A549 (cell line): ENCODE results near the gene ADGRL3. TPM values are rescaled to one million over a fixed set of nuclear protein-coding genes. Genes with fewer than 3 reads are reported as not detected.

Experiments used
- ATAC-seq, 2 experiments: fragments of 200-7000 bp in 1 of 2; fragments of >200 bp in 1 of 2; cut with Nextera tagmentation in 1 of 2; cut with Tn5 transposase in 1 of 2; 3 replicates each; pipeline versions ENCODE4 v1.8.0 to v1.9.1; 2018 to 2020; ENCODE audit warnings: mild to moderate bottlenecking in 1 of 2, moderate library complexity in 1 of 2
- CTCF ChIA-PET: fragments of 300-600 bp; sonication (Branson Sonifier 250); formaldehyde crosslinking; extraction: SDS; loops from one replicate; lab custom pipeline; 2021; ENCODE audit warnings: antibody characterized with exemption, inconsistent platforms; lab: Yijun Ruan, JAX
- POLR2A ChIA-PET: fragments of 350-600 bp; formaldehyde crosslinking; extraction: SDS; loops from one replicate; lab custom pipeline; 2021; ENCODE audit warnings: antibody characterized with exemption, inconsistent platforms; lab: Yijun Ruan, JAX
- DNase-seq, 2 experiments: peaks; one replicate each; pipeline versions ENCODE4 v3.0.0 to v3.0.0-alpha.2; 2011 to 2016; ENCODE audit warnings: low read depth in 1 of 2, low spot score in 1 of 2
- FAIRE-seq: peaks from 2 replicates; lab custom pipeline; 2011; peaks lifted over from hg19 to GRCh38; lab: Jason Lieb, UNC
- H3K27ac ChIP-seq, 2 experiments: fragments of >200 bp; sonication (Bioruptor Twin); formaldehyde crosslinking; 3 replicates each; pipeline ENCODE4 v1.5.1; 2016 to 2017
- H3K4me1 ChIP-seq: fragments of >200 bp; sonication (Bioruptor Twin); formaldehyde crosslinking; 3 replicates; pipeline ENCODE4 v1.6.1; 2016
- H3K4me2 ChIP-seq: fragments of >200 bp; sonication (Bioruptor Twin); formaldehyde crosslinking; 3 replicates; pipeline ENCODE4 v1.6.1; 2016
- H3K4me3 ChIP-seq: fragments of >200 bp; sonication (Bioruptor Twin); formaldehyde crosslinking; 3 replicates; pipeline ENCODE4 v1.5.1; 2016
- H3K9me3 ChIP-seq: fragments of >200 bp; sonication (Bioruptor Twin); formaldehyde crosslinking; 3 replicates; pipeline ENCODE4 v1.6.1; 2016
- BCL3 ChIP-seq: fragments of >200 bp; sonication (Bioruptor Twin); formaldehyde crosslinking; IDR thresholded peaks from 3 replicates; pipeline ENCODE4 v1.6.1; 2016
- CBX2 ChIP-seq: fragments of 200-600 bp; sonication (generic); IDR thresholded peaks from 2 replicates; pipeline ENCODE4 v1.6.1; 2016; ENCODE audit warnings: low read depth, mild to moderate bottlenecking, borderline replicate concordance
- CBX8 ChIP-seq: fragments of 200-600 bp; sonication (generic); IDR thresholded peaks from 2 replicates; pipeline ENCODE4 v1.6.1; 2016
- CEBPB ChIP-seq, 2 experiments: fragments of >200 bp in 1 of 2; sonication (Bioruptor Twin) in 1 of 2; formaldehyde crosslinking in 1 of 2; IDR thresholded peaks; 2 replicates each; pipeline ENCODE4 v1.6.1; 2012 to 2016
- EHMT2 ChIP-seq: fragments of 200-600 bp; sonication (generic); IDR thresholded peaks from 2 replicates; pipeline ENCODE4 v1.6.1; 2016; ENCODE audit warnings: antibody characterized with exemption, low read depth, mild to moderate bottlenecking, moderate library complexity
- ESRRA ChIP-seq: fragments of 150-350 bp; IDR thresholded peaks from 2 replicates; pipeline ENCODE4 v1.6.1; 2014; ENCODE audit warnings: mild to moderate bottlenecking, low read length, borderline replicate concordance
- FOSB ChIP-seq: fragments of 250-450 bp; sonication (Bioruptor Pico); IDR thresholded peaks from 2 replicates; pipeline ENCODE4 v1.5.0; 2020; ENCODE audit warnings: mild to moderate bottlenecking, moderate library complexity
- FOSL2 ChIP-seq, 2 experiments: fragments of 450-650 bp in 1 of 2; fragments of >200 bp in 1 of 2; sonication (Bioruptor Twin) in 1 of 2; formaldehyde crosslinking; IDR thresholded peaks; 2 replicates each; pipeline versions ENCODE4 v1.5.0 to v1.6.1; 2016 to 2020; ENCODE audit warnings: mild to moderate bottlenecking in 1 of 2, moderate library complexity in 1 of 2
- FOXS1 ChIP-seq: fragments of 250-450 bp; sonication (Bioruptor Pico); IDR thresholded peaks from 2 replicates; pipeline ENCODE4 v1.5.0; 2020; ENCODE audit warnings: mild to moderate bottlenecking, moderate library complexity
- GATA3 ChIP-seq: IDR thresholded peaks from 2 replicates; pipeline ENCODE4 v1.6.1; 2012; ENCODE audit warnings: borderline replicate concordance
- HEYL ChIP-seq: fragments of 250-450 bp; sonication (Bioruptor Pico); IDR thresholded peaks from 2 replicates; pipeline ENCODE4 v1.8.0; 2021; ENCODE audit warnings: mild to moderate bottlenecking, moderate library complexity
- HOXB13 ChIP-seq: fragments of 250-450 bp; sonication (Bioruptor Pico); IDR thresholded peaks from 2 replicates; pipeline ENCODE4 v1.5.0; 2020; ENCODE audit warnings: low read depth, mild to moderate bottlenecking, moderate library complexity
- JUN ChIP-seq, 2 experiments: fragments of >200 bp; sonication (Bioruptor Twin); formaldehyde crosslinking; IDR thresholded peaks; 2 replicates in 1 of 2; 3 replicates in 1 of 2; pipeline ENCODE4 v1.6.1; 2016 to 2017
- JUNB ChIP-seq: fragments of >200 bp; sonication (Bioruptor Twin); formaldehyde crosslinking; IDR thresholded peaks from 2 replicates; pipeline ENCODE4 v1.6.1; 2016
- KDM1A ChIP-seq: fragments of 200-600 bp; sonication (generic); IDR thresholded peaks from 2 replicates; pipeline ENCODE4 v1.6.1; 2016; ENCODE audit warnings: low read depth, mild to moderate bottlenecking
- KDM5A ChIP-seq: fragments of 200-600 bp; sonication (generic); IDR thresholded peaks from 2 replicates; pipeline ENCODE4 v1.6.1; 2016; ENCODE audit warnings: antibody characterized with exemption, mild to moderate bottlenecking
- MAZ ChIP-seq: fragments of 150-350 bp; IDR thresholded peaks from 2 replicates; pipeline ENCODE4 v1.6.1; 2014; ENCODE audit warnings: antibody characterized with exemption, low read depth, low read length, borderline replicate concordance
- NFE2L2 ChIP-seq: fragments of 150-350 bp; conservative IDR thresholded peaks from 2 replicates; pipeline ENCODE4 v1.6.1; 2014; ENCODE audit warnings: low read length
- NPAS2 ChIP-seq: fragments of 250-450 bp; sonication (Bioruptor Pico); IDR thresholded peaks from 2 replicates; pipeline ENCODE4 v1.8.0; 2022; ENCODE audit warnings: mild to moderate bottlenecking, moderate library complexity, borderline replicate concordance
- PHF8 ChIP-seq: fragments of 200-600 bp; sonication (generic); IDR thresholded peaks from 2 replicates; pipeline ENCODE4 v1.6.1; 2016; ENCODE audit warnings: low read depth, mild to moderate bottlenecking, antibody characterized with exemption, moderate library complexity, borderline replicate concordance
- POLR2A ChIP-seq: IDR thresholded peaks from 2 replicates; pipeline ENCODE4 v1.6.1; 2012; ENCODE audit warnings: mild to moderate bottlenecking, low read length
- RNF2 ChIP-seq: fragments of 200-600 bp; sonication (generic); IDR thresholded peaks from 2 replicates; pipeline ENCODE4 v1.6.1; 2016; ENCODE audit warnings: low read depth, mild to moderate bottlenecking, antibody characterized with exemption, moderate library complexity, borderline replicate concordance
- ZNF302 ChIP-seq: fragments of 250-450 bp; sonication (Bioruptor Pico); IDR thresholded peaks from 2 replicates; pipeline ENCODE4 v1.9.0; 2021; ENCODE audit warnings: inconsistent platforms, mild to moderate bottlenecking, moderate library complexity
- ZSCAN20 ChIP-seq: fragments of 250-450 bp; sonication (Bioruptor Pico); IDR thresholded peaks from 2 replicates; pipeline ENCODE4 v1.8.0; 2022; ENCODE audit warnings: mild to moderate bottlenecking, moderate library complexity
- WGBS: methylation state at CpG from one replicate; pipeline ENCODE4 v1.1.6; 2017; ENCODE audit errors: missing lambda C conversion rate; 5-methylcytosine and 5-hydroxymethylcytosine counted together
- polyA plus RNA-seq, 4 experiments: library from polyadenylated mRNA; depleted of rRNA in 3 of 4; stranded (reverse); fragments of >200 nt; fragmentation: RNase III in 1 of 4; extraction: RNeasy Plus Mini Kit Qiagen cat#74134 plus additional on column Dnase treatment in 1 of 4; gene quantifications; 2 replicates in 3 of 4; 3 replicates in 1 of 4; pipeline ENCODE4 v1.2.3, GENCODE V29; 2011 to 2017
- TF ChIP-seq, protein P1 (sequence below): fragments of 450-650 bp; IDR thresholded peaks from 2 replicates; pipeline ENCODE4 v1.6.1; 2014; ENCODE audit warnings: antibody characterized with exemption

The ADGRL3 gene
- polyA plus RNA-seq, 2 of the 4 experiments (the other 2 are of a cell fraction): 0.05 to 0.12 TPM

- no peak overlapping the region for H3K4me2 ChIP-seq
- WGBS: 21% methylated on average over 2 of the region's 2 CpGs
- ATAC-seq: no peak
Observed at GRCh38 chr4:61575796-61576195, 375.7 kb downstream of the ADGRL3 start.

DNA sequence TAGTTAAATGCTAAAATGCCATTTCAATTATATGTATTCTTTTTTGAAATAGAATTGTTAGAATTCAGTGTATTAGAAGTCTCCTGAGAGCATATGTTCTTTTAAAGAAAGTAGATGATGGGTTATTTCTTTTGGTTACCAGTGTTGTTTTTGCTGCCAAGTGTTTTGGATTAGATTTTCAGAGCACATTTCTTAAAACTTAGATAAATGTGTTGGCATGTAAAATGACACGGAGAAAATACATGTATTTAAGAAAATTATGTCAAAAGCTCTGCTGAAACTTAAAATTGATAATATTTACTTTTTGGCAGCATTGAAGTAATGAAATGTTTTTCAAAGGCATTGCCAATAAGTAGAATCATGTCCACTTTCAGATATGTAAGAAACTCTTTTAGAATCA is 379.7 kb downstream of the ADGRL3 start:
- TF ChIP-seq FOSL2 (IDR thresholded peaks at IDR 0.05) (no peak), FOSL2 (CRISPR knock-in tag; IDR thresholded peaks at IDR 0.05) (no peak), CBX8 (no peak), ESRRA (no peak), KDM1A (no peak), CEBPB (IDR thresholded peaks at IDR 0.05) (no peak), PHF8 (no peak), MAZ (no peak), RNF2 (no peak), BCL3 (no peak)
- Histone ChIP-seq H3K27ac (no peak overlapping the region), H3K4me3 (no peak overlapping the region), H3K9me3 (no peaks in the 10 kb centered on the region), H3K4me1 (no peaks in the 10 kb centered on the region), H3K4me2 (no peak overlapping the region)
- ATAC-seq: no peak
- WGBS: 22% methylated on average over 1 of the region's 1 CpG
- no peak for DNase-seq
- ChIA-PET POLR2A (no interaction called here), CTCF (no interaction called here)
- FAIRE-seq: no peak

More at GRCh38 chr4:61575796-61576195, 375.7 kb downstream of the ADGRL3 start:
- Histone ChIP-seq H3K9me3 (no peaks in the 10 kb centered on the region), H3K4me1 (no peaks in the 10 kb centered on the region), H3K27ac (no peak overlapping the region), H3K4me3 (no peak overlapping the region)
- FAIRE-seq (no peak), DNase-seq (no peak)
- POLR2A ChIA-PET: no interaction called here
- CTCF ChIA-PET: no interaction called here
- TF ChIP-seq NFE2L2: no peak

DNA sequence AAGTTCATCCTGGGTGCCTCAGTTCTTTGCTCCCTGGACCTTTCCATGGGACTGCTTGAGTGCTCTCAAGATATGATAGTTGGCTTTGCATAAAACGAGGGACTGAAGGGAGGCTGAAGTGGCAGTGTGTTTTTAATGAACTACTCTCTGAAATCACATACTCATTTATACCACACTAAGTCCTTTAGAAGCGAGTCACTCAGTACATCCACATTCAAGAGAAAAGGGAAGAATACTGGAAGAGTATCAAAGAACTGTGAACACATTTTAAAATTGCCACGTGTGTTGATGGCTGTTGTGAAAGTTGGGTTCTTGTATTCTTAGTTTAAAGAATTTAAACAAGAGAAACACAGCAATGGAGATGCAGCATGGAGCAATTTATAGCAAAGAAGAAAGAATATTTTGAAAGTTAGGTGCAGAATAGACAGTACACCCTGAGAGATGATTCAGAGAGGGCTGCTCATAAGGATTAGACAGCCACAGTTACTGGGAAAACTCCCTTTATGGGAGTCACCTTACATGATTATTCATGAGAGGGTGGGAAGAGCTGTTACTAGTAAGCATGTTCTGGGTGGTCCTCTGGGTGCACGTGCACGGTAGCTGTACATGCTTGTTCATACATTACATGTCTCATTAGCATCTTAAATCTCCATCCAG is 380.7 kb downstream of the ADGRL3 start:
- ATAC-seq: no peak
- ChIA-PET POLR2A (no interaction called here), CTCF (no interaction called here)
- no peak for FAIRE-seq
- 15% methylated on average over 5 of the region's 5 CpGs for WGBS
- no peak overlapping the region for H3K4me3 ChIP-seq
- H3K27ac ChIP-seq: no peak overlapping the region
- H3K9me3 ChIP-seq: no peaks in the 10 kb centered on the region
- H3K4me2 ChIP-seq: no peak overlapping the region
- no peak for DNase-seq
- TF ChIP-seq BCL3 (no peak), CBX2 (no peak), POLR2A (no peak), HOXB13 (CRISPR knock-in tag) (no peak), FOSB (CRISPR knock-in tag) (no peak), FOXS1 (no peak), ZNF302 (CRISPR knock-in tag) (no peak), JUNB (no peak), FOSL2 (IDR thresholded peaks at IDR 0.05) (no peak), FOSL2 (CRISPR knock-in tag; IDR thresholded peaks at IDR 0.05) (no peak), HEYL (CRISPR knock-in tag) (no peak), JUN (IDR thresholded peaks at IDR 0.05) (no peak), NPAS2 (CRISPR knock-in tag) (no peak), KDM5A (no peak), ZSCAN20 (CRISPR knock-in tag) (no peak), EHMT2 (no peak), GATA3 (no peak)
- TF ChIP-seq, protein P1, sequence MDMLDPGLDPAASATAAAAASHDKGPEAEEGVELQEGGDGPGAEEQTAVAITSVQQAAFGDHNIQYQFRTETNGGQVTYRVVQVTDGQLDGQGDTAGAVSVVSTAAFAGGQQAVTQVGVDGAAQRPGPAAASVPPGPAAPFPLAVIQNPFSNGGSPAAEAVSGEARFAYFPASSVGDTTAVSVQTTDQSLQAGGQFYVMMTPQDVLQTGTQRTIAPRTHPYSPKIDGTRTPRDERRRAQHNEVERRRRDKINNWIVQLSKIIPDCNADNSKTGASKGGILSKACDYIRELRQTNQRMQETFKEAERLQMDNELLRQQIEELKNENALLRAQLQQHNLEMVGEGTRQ: no peak
- no peaks in the 10 kb centered on the region for H3K4me1 ChIP-seq
